B cell (primary cell): Measurements from ENCODE around the gene INSR. TPM values are rescaled to one million over a fixed set of nuclear protein-coding genes. Genes with fewer than 3 reads are reported as not detected.

Source experiments
- ATAC-seq: fragments of 200-7000 bp; cut with Tn5 transposase; one replicate; pipeline ENCODE4 v1.10.0; 2021; ENCODE audit warnings: low read depth, mild to moderate bottlenecking, moderate number of reproducible peaks, moderate library complexity
- CTCF ChIA-PET: fragments of 350-600 bp; sonication (Branson Sonifier 250); formaldehyde crosslinking; loops from one replicate; lab custom pipeline; 2021; ENCODE audit warnings: antibody characterized with exemption, inconsistent platforms; lab: Charles Lee
- POLR2A ChIA-PET: fragments of 350-600 bp; sonication (Branson Sonifier 250); formaldehyde crosslinking; loops from one replicate; lab custom pipeline; 2021; ENCODE audit warnings: antibody characterized with exemption; lab: Charles Lee
- DNase-seq: peaks from one replicate; pipeline ENCODE4 v3.0.0; 2013
- H2AFZ ChIP-seq: 2 replicates; pipeline ENCODE4 v1.6.1; 2012; ENCODE audit warnings: mild to moderate bottlenecking, low read depth, low read length; ENCODE audit not compliant: insufficient read depth, poor library complexity, severe bottlenecking
- H3K27ac ChIP-seq, 2 donors: 1 replicate in 1 of 2; 2 replicates in 1 of 2; pipeline ENCODE4 v1.5.1; 2012 to 2013; ENCODE audit warnings: low read length in 2 of 2, mild to moderate bottlenecking in 2 of 2, moderate library complexity in 1 of 2
- H3K27me3 ChIP-seq, 4 experiments: fragments of 200-600 bp in 1 of 4; sonication (generic) in 1 of 4; replicated peaks in 1 of 4; 1 replicate in 2 of 4; 2 replicates in 2 of 4; pipeline versions ENCODE4 v1.6.1 to v1.7.0; 2013 to 2016; ENCODE audit warnings: low read length in 3 of 4, mild to moderate bottlenecking in 2 of 4, mixed read lengths in 1 of 4, moderate library complexity in 1 of 4; ENCODE audit not compliant: insufficient read depth in 4 of 4, control insufficient read depth in 3 of 4; ENCODE audit errors: control extremely low read depth in 1 of 4
- H3K36me3 ChIP-seq, 2 experiments: replicated peaks in 1 of 2; 1 replicate in 1 of 2; 2 replicates in 1 of 2; pipeline versions ENCODE4 v1.6.1 to v1.7.1; 2013; ENCODE audit warnings: low read length in 1 of 2; ENCODE audit not compliant: insufficient read depth in 2 of 2, control insufficient read depth in 1 of 2; ENCODE audit errors: control extremely low read depth in 1 of 2, extremely low read depth in 1 of 2
- H3K4me1 ChIP-seq, 2 donors: fragments of 200-600 bp in 1 of 2; sonication (generic) in 1 of 2; 1 replicate in 1 of 2; 2 replicates in 1 of 2; pipeline versions ENCODE4 v1.5.1 to v1.6.1; 2013 to 2017; ENCODE audit warnings: low read length in 2 of 2; ENCODE audit not compliant: control insufficient read depth in 2 of 2, insufficient read depth in 2 of 2
- H3K4me2 ChIP-seq: replicated peaks from 2 replicates; pipeline ENCODE3; 2012; ENCODE audit warnings: mild to moderate bottlenecking, low read depth, low read length; ENCODE audit not compliant: poor library complexity, severe bottlenecking
- H3K4me3 ChIP-seq, 5 experiments: fragments of 200-600 bp in 1 of 5; sonication (generic) in 1 of 5; 1 replicate in 3 of 5; 2 replicates in 2 of 5; pipeline versions ENCODE4 v1.5.1 to v1.7.0; 2011 to 2016; ENCODE audit warnings: low read length in 4 of 5, mild to moderate bottlenecking in 4 of 5, low read depth in 2 of 5, control low read depth in 1 of 5, moderate library complexity in 1 of 5; ENCODE audit not compliant: insufficient read depth in 1 of 5; ENCODE audit errors: control extremely low read depth in 1 of 5, extremely low read depth in 1 of 5
- H3K79me2 ChIP-seq: fragments of 200-600 bp; sonication (generic); one replicate; pipeline ENCODE4 v1.6.0; 2016; ENCODE audit warnings: low read length; ENCODE audit not compliant: control insufficient read depth, insufficient read depth
- H3K9ac ChIP-seq: fragments of 200-600 bp; sonication (generic); 2 replicates; pipeline ENCODE4 v1.6.1; 2017; ENCODE audit warnings: mild to moderate bottlenecking, low read length, moderate library complexity
- H3K9me3 ChIP-seq, 3 donors: one replicate each; pipeline versions ENCODE4 v1.6.1 to v1.7.1; 2013; ENCODE audit warnings: low read length in 2 of 3; ENCODE audit not compliant: control insufficient read depth in 2 of 3, insufficient read depth in 1 of 3; ENCODE audit errors: control extremely low read depth in 1 of 3
- H4K20me1 ChIP-seq: 2 replicates; pipeline ENCODE4 v1.6.0; 2012; ENCODE audit warnings: mild to moderate bottlenecking, low read length; ENCODE audit not compliant: insufficient read depth, control insufficient read depth, poor library complexity, severe bottlenecking
- H3K27ac Mint-ChIP-seq: one replicate; pipeline ENCODE4 v1.8.0; 2021; ENCODE audit warnings: mixed read lengths
- H3K27me3 Mint-ChIP-seq: one replicate; pipeline ENCODE4 v1.8.0; 2021; ENCODE audit warnings: mixed read lengths
- H3K4me1 Mint-ChIP-seq: one replicate; pipeline ENCODE4 v1.8.0; 2021; ENCODE audit warnings: mixed read lengths
- H3K4me3 Mint-ChIP-seq: one replicate; pipeline ENCODE4 v1.8.0; 2021; ENCODE audit warnings: mixed read lengths
- H3K9me3 Mint-ChIP-seq: one replicate; pipeline ENCODE4 v1.8.0; 2022; ENCODE audit warnings: mixed read lengths; ENCODE audit not compliant: insufficient read depth
- CTCF ChIP-seq: fragments of 200-600 bp; IDR thresholded peaks from one replicate; pipeline ENCODE4 v1.8.0; 2022; ENCODE audit warnings: antibody characterized with exemption, mild to moderate bottlenecking
- EZH2 ChIP-seq: IDR thresholded peaks from 2 replicates; pipeline ENCODE4 v1.6.1; 2012; ENCODE audit warnings: borderline replicate concordance, low read depth, mild to moderate bottlenecking, moderate library complexity, low read length; ENCODE audit not compliant: insufficient read depth, poor library complexity, severe bottlenecking
- WGBS: methylation state at CpG from one replicate; pipeline ENCODE4 v1.1.5; 2013; ENCODE audit warnings: missing lambda C conversion rate; ENCODE audit not compliant: insufficient coverage; 5-methylcytosine and 5-hydroxymethylcytosine counted together
- intact Hi-C: fragments of 100-400 bp; cut with micrococcal nuclease; formaldehyde crosslinking; loops from one replicate; pipeline ENCODE4 v1.10.0; 2022
- polyA plus RNA-seq: library from polyadenylated mRNA; depleted of rRNA; stranded (reverse); fragments of >200 nt; gene quantifications from 2 replicates; pipeline ENCODE4 v1.2.3, GENCODE V29; 2012
- total RNA-seq, 2 donors: library from RNA; stranded (reverse); fragments of 120-200 nt in 1 of 2; gene quantifications; 1 replicate in 1 of 2; 2 replicates in 1 of 2; pipeline versions ENCODE4 v1.2.3 to v1.2.4, GENCODE V29; 2013 to 2022

INSR gene
- total and polyA plus RNA-seq, 2 donors (not counting 1 experiment from before 2014, with no cell fraction given), result 1.4 to 6.3 TPM

- Histone ChIP-seq H3K4me3 (no peak overlapping the region), H3K36me3 (no peaks in the 10 kb centered on the region), H3K27ac (no peak overlapping the region), H2AFZ (no peak overlapping the region), H3K4me1 (no peaks in the 10 kb centered on the region), H4K20me1 (no peaks in the 10 kb centered on the region), H3K4me2 (no peak overlapping the region), H3K79me2 (no peaks in the 10 kb centered on the region), H3K9me3 (no peaks in the 10 kb centered on the region), H3K27me3 (peaks cover 0 to 2% (median 0%) of the 10 kb centered on the region in 4 experiments), H3K9ac (no peak overlapping the region)
- no peaks in the 10 kb centered on the region for H3K4me1 Mint-ChIP-seq
- H3K4me3 Mint-ChIP-seq, result no peak overlapping the region
- 99% methylated on average over 16 of the region's 16 CpGs for WGBS
- DNase-seq (no peak), ATAC-seq (no peak)
- intact Hi-C loops, result no loop called here
- TF ChIP-seq CTCF, result no peak
- ChIA-PET POLR2A (no interaction called here), CTCF (interaction anchor here (0.6 kb wide), 1 partner anchor 737 kb away, joined by 3 read pairs; no protein-coding TSS in a partner anchor)
- no peaks in the 10 kb centered on the region for H3K9me3 Mint-ChIP-seq
- H3K27ac Mint-ChIP-seq, result no peak overlapping the region
- H3K27me3 Mint-ChIP-seq, result peaks cover 3% of the 10 kb centered on the region
Measured at GRCh38 chr19:7132054-7132453, 162.2 kb downstream of the INSR start.

- Mint-ChIP-seq H3K9me3 (no peaks in the 10 kb centered on the region), H3K27ac (no peak overlapping the region), H3K27me3 (no peaks in the 10 kb centered on the region), H3K4me3 (no peak overlapping the region), H3K4me1 (no peaks in the 10 kb centered on the region)
- Histone ChIP-seq H3K4me1 (no peaks in the 10 kb centered on the region), H3K36me3 (peaks cover 0 to 7% of the 10 kb centered on the region in 2 experiments), H3K27ac (no peak overlapping the region), H3K9me3 (peaks cover 0 to 18% (median 4%) of the 10 kb centered on the region in 3 donors), H4K20me1 (no peaks in the 10 kb centered on the region), H2AFZ (no peak overlapping the region), H3K4me2 (no peak overlapping the region), H3K9ac (no peak overlapping the region), H3K27me3 (peaks cover 0 to 2% (median 0%) of the 10 kb centered on the region in 4 experiments), H3K4me3 (no peak overlapping the region), H3K79me2 (no peaks in the 10 kb centered on the region)
- ATAC-seq, result no peak
- TF ChIP-seq CTCF (no peak), EZH2 (no peak)
- DNase-seq, result no peak
- ChIA-PET CTCF (no interaction called here), POLR2A (no interaction called here)
- WGBS, result 100% methylated on average over 1 of the region's 1 CpG
- intact Hi-C loops, result no loop called here
Measured at GRCh38 chr19:7130043-7130442, 164.2 kb downstream of the INSR start.
